Jurkat, Clone E6-1 (cell line): ENCODE results near the gene DFFA.
"Not testable (repeated sequence)": the region's sequence is repeated elsewhere in the genome, so short reads cannot be mapped to it uniquely, and the experiment has no call there.

ENCODE experiments used
- DNase-seq: peaks from one replicate; pipeline ENCODE4 v3.0.0-alpha.2; 2011; ENCODE audit warnings: low read depth, low spot score
- H3K4me3 ChIP-seq: 2 replicates; pipeline ENCODE4 v1.5.1; 2011; ENCODE audit warnings: mild to moderate bottlenecking, low read length, control low read depth, moderate library complexity

The DFFA gene

GRCh38 chr1:10437052-10437451, 35.3 kb downstream of the DFFA start:
- DNase-seq: no peak

GRCh38 chr1:10434590-10434989, 37.7 kb downstream of the DFFA start:
- DNase-seq: no peak
- no peak overlapping the region for H3K4me3 ChIP-seq

More at GRCh38 chr1:10437052-10437451, 35.3 kb downstream of the DFFA start:
- no peak overlapping the region for H3K4me3 ChIP-seq

DNA sequence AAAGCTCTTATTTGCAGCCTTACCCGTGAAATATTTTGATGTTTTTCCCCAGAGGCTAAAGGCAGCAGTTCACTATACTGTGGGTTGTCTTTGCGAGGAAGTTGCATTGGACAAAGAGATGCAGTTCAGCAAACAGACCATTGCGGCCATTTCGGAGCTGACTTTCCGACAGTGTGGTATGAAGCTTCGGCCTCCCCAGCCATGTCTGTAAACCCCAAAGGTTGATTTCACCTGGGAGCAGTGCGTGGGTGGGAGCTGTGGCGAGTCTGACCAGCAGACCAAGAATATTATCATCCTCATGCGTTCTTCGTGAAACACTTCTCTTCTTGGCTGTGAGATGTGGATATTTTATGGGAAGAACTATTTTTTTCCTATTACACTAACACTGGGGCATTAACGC, 38.5 kb downstream of the DFFA start:
- DNase-seq: no peak
- H3K4me3 ChIP-seq: no peak overlapping the region

DNA sequence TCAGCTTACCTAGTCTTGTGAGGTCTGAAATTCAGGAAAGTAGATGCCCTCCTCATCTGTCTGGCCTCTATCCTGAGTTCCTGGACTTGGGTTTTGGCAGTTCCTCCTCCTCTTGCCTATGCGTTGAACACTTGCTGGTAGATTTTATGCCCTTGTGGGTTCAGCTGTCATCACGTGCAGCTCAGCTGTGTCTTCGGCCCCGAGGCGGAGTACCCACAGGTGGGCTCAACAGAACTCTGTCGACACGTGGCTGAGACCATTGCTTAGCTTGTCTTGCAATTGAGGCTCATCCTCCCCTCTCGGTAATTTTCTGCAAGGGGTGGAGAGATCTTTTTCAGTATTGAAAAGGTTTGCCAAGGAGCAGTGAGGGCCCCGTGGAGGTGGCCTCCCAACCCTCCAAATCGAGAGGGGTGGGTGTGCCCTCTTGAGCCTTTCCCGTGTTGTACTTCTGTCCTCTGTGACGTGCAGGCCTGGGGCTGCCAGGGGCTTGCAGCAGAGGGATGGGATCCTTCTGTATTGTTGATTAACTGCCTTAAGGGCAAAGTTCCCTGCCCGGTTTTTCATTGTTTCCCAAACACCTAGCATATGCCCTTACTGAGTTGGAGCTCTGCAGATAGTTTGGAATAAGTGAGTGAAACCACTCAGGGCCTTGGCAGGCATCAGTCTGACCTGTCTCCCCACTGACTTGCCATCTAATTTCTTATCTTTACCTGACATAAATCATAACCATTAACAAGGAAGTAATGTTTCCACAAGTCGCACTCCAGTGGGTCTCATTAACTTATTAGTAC, 39.2 kb downstream of the DFFA start:
- no peak for DNase-seq
- no peak overlapping the region for H3K4me3 ChIP-seq

- peak overlapping the region; percentile 94 for H3K4me3 ChIP-seq
- no peak for DNase-seq
Measured at GRCh38 chr1:10431070-10431730, 41.1 kb downstream of the DFFA start.

DNA sequence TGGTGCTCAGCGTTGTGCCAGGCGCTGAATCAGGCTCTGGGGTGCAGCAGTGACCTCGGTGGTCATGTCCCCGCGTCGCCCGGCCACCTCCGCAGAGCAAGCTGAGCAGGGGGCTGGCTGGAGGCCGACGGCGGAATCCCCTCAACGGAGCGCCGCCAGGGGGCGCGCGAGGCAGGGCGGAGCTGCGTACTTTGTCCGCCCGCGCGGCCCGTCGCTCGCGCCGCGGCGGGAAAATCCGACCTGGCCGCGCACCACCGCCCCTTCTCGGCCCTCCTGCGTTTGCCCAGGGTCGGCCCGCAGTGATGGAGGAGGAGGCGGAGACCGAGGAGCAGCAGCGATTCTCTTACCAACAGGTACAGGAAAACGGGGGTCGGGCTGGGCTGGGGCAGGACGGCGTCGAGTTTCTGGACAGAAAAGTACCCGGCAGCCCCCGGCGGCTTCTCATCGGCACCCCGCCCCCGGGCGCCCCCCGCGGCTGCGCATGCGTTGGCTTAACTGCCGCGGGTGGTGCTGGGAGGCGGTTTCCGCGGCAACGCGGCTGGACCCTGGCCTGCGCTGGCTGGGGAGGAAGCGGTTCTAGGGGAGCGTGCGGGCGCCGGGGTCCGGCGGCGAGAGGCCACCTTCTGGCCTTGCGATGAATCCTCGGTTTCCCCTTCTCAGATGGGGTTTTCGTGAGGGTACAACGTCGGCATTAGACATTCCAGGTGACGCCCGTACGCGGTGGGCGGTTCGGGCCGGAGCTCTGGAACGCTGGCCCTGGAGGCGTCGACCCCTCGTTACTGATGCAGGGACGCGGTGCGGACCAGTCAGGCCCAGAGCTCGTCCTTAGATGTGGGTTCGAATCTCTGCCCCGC, 41.9 kb downstream of the DFFA start, which contains the start of gene CENPS:
Gene CENPS (plus strand): TSS at position 218 of the 854 bp plus-strand sequence. CDS start 85 bp downstream, at position 303.
- DNase-seq: peak; percentile 70
- peak within 1 kb of the TSS; percentile 94 for H3K4me3 ChIP-seq

GRCh38 chr1:10429868-10430215, 42.5 kb downstream of the DFFA start:
- DNase-seq: no peak
- H3K4me3 ChIP-seq: peak overlapping the region; percentile 94

DNA sequence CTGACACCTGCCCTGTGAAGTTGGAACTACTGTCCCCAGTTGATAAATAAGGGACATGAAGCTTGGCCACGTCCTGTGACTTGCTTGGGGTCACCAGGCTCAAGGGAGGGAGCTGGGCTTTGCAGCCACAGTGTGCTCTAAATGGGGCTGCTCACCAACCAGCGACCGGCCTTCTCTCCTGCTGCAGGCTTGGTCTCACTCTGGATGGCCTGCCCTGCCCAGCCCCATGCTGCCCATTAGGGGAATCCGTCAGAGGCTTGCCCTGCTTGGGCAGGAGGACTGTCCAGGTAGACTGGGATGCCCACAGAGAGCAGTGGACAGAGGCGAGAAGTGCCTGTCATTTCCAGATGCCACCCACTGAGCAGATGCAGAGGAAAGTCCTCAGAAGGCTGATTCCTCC, 43.3 kb downstream of the DFFA start:
- no peak for DNase-seq
- no peak overlapping the region for H3K4me3 ChIP-seq

DNA sequence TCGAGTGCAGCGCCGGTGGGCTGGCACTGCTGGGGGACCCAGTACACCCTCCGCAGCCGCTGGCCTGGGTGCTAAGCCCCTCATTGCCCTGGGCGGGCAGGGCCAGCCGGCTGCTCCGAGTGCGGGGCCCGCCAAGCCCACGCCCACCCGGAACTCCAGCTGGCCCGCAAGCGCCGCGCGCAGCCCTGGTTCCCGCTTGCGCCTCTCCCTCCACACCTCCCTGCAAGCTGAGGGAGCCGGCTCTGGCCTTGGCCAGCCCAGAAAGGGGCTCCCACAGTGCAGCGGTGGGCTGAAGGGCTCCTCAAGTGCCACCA, 45.8 kb downstream of the DFFA start:
- H3K4me3 ChIP-seq, DNase-seq: not testable (repeated sequence)

DNA sequence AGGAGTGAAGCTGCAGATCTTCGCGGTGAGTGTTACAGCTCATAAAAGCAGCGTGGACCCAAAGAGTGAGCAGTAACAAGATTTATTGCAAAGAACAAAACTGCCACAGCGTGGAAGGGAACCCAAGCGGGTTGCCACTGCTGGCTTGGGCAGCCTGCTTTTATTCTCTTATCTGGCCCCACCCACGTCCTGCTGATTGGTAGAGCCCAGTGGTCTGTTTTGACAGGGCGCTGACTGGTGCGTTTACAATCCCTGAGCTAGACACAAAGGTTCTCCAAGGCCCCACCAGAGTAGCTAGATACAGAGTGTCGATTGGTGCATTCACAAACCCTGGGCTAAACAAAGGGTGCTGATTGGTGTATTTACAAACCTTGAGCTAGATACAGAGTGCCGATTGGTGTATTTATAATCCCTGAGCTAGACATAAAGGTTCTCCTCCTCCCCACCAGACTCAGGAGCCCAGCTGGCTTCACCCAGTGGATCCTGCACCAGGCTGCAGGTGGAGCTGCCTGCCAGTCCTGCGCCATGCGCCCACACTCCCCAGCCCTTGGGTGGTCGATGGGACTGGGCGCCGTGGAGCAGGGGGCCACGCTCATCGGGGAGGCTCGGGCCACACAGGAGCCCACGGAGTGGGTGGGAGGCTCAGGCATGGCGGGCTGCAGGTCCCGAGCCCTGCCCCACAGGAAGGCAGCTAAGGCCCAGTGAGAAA, 46.3 kb downstream of the DFFA start:
- DNase-seq, H3K4me3 ChIP-seq: not testable (repeated sequence)

DNA sequence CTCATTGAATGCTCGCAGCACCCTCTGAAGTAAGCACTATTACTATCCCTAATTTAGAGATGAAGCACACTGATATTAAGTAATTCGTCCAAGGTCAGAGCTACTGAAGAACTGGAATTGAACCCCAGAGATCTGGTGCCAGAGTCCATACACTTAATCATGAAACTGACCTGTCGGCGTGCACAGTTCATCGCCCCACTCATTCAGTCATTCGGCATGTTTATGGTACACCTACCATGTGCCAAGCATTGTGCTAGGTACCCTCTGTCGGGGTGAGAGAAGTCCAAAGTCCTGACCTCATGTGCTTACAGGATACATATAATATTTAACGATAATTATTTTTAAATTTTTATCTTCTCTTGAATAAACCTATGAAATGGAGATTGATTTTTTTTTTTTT, 47.7 kb downstream of the DFFA start:
- H3K4me3 ChIP-seq: no peak overlapping the region
- no peak for DNase-seq

GRCh38 chr1:10424034-10424433, 48.3 kb downstream of the DFFA start:
- H3K4me3 ChIP-seq: no peak overlapping the region
- DNase-seq: no peak

DNA sequence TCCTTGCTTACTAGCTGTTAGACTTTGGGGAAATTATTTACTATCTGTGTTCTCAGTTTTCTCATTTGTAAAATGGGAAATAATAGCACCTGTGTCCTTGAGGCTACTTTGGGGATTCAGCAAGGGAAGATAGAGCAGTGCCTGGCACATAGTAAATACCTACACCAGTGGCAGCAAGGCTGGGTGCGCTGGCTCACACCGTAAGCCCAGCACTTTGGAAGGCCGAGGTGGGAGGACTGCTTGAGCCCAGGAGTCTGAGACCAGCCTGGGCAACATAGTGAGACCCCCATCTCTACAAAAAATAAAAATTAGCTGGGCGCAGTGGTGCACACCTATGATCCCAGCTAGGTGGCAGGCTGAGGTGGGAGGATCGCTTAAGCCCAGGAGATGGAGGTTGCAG, 50.7 kb downstream of the DFFA start:
- H3K4me3 ChIP-seq: no peak overlapping the region
- DNase-seq: no peak

- DNase-seq: no peak
- no peak overlapping the region for H3K4me3 ChIP-seq
Measured at GRCh38 chr1:10419351-10419750, 53.0 kb downstream of the DFFA start.

GRCh38 chr1:10418741-10419140, 53.6 kb downstream of the DFFA start:
- DNase-seq: not testable (repeated sequence)

GRCh38 chr1:10415967-10416366, 56.4 kb downstream of the DFFA start:
- H3K4me3 ChIP-seq, DNase-seq: not testable (repeated sequence)

More at GRCh38 chr1:10418741-10419140, 53.6 kb downstream of the DFFA start:
- not testable (repeated sequence) for H3K4me3 ChIP-seq

- no peak for DNase-seq
- H3K4me3 ChIP-seq: no peak overlapping the region
Measured at GRCh38 chr1:10415211-10415930, 57.0 kb downstream of the DFFA start.

- H3K4me3 ChIP-seq: no peak overlapping the region
- DNase-seq: no peak
Measured at GRCh38 chr1:10407201-10407600, 65.1 kb downstream of the DFFA start.
